ENCODE measurements around the gene TRPM1. TPM values are rescaled to one million over a fixed set of nuclear protein-coding genes. Genes with fewer than 3 reads are reported as not detected.

Gene TRPM1
- total RNA-seq, 6 donors from 2014 or later: not detected

- 50 to 67% methylated on average over 8 to 9 of the region's 13 CpGs for WGBS, 2 donors
- H3K4me3 ChIP-seq: no peak overlapping the region
- H3K36me3 ChIP-seq: no peaks in the 10 kb centered on the region
- no peak overlapping the region for H3K27ac ChIP-seq
- no peaks in the 10 kb centered on the region for H3K9me3 ChIP-seq
- TF ChIP-seq EP300 (IDR thresholded peaks at IDR 0.05): no peak
- no peak for TF ChIP-seq CTCF (IDR thresholded peaks at IDR 0.05)
- TF ChIP-seq POLR2AphosphoS5 (IDR thresholded peaks at IDR 0.05): no peak
- no peak for TF ChIP-seq POLR2A (IDR thresholded peaks at IDR 0.05)
- no peaks in the 10 kb centered on the region for H3K4me1 ChIP-seq
- DNase-seq (no peak), ATAC-seq (ENCODE audit: low FRiP score in 2 of 2) (no peak)
- H3K27me3 ChIP-seq: no peaks in the 10 kb centered on the region
Measured at GRCh38 chr15:31148297-31149087, 47.0 kb upstream of the TRPM1 start.

DNA sequence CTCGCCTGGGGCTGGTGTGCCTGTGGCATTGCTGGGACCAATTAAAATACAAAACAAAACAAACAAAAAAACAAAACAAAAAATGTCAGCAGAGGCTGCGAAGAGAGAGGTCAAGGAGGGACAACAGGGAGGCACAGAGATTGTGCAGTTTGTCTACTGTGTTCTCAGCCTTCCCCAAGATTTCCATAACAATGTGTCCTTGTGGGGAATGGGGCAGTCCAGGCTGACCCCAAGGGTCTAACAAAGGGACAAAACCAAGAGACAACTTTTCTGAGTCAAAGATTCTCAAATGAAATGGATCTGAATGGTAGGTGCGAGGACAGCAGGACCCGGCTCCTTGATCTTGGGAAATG, 46.4 kb upstream of the TRPM1 start:
- H3K9me3 ChIP-seq: no peaks in the 10 kb centered on the region
- H3K4me3 ChIP-seq: no peak overlapping the region
- 71 to 80% methylated on average over 4 of the region's 4 CpGs for WGBS, 2 donors
- H3K27ac ChIP-seq: no peak overlapping the region
- no peak for TF ChIP-seq CTCF (IDR thresholded peaks at IDR 0.05)
- no peak for TF ChIP-seq POLR2AphosphoS5 (IDR thresholded peaks at IDR 0.05)
- no peak for TF ChIP-seq EP300 (IDR thresholded peaks at IDR 0.05)
- no peak for TF ChIP-seq POLR2A (IDR thresholded peaks at IDR 0.05)
- ATAC-seq (ENCODE audit: low FRiP score in 2 of 2) (no peak), DNase-seq (no peak)
- no peaks in the 10 kb centered on the region for H3K36me3 ChIP-seq
- no peaks in the 10 kb centered on the region for H3K27me3 ChIP-seq
- H3K4me1 ChIP-seq: no peaks in the 10 kb centered on the region

DNA sequence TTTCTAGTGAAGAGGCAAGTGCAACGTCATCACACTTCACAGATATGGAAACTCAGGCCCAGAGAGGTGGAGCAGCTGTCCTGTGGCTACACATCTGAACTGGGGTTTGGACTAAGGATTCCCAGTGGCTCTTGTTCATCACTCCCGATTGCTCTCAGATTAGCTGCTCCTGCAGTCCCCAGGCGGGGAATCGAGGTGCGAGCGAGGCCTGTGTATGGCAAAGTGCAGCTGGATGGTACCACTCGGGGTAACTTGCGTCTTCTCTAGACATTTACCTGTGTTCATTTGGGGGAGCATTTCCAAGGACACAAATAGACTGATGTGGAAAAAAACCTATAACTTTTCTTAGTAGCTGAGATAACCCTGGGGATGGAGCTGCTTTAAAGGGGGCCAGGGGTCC, 45.9 kb upstream of the TRPM1 start:
- no peaks in the 10 kb centered on the region for H3K9me3 ChIP-seq
- no peak for DNase-seq

GRCh38 chr15:31145271-31145911, 43.9 kb upstream of the TRPM1 start:
- no peak overlapping the region for H3K4me3 ChIP-seq
- ATAC-seq (ENCODE audit: low FRiP score in 2 of 2) (no peak), DNase-seq (no peak)
- no peaks in the 10 kb centered on the region for H3K4me1 ChIP-seq
- no peak overlapping the region for H3K27ac ChIP-seq
- H3K27me3 ChIP-seq: no peaks in the 10 kb centered on the region
- no peaks in the 10 kb centered on the region for H3K9me3 ChIP-seq
- TF ChIP-seq EP300 (IDR thresholded peaks at IDR 0.05) (no peak), POLR2A (IDR thresholded peaks at IDR 0.05) (no peak), CTCF (IDR thresholded peaks at IDR 0.05) (no peak), POLR2AphosphoS5 (IDR thresholded peaks at IDR 0.05) (no peak)
- no peaks in the 10 kb centered on the region for H3K36me3 ChIP-seq
- WGBS, 2 donors: 85 to 92% methylated on average over 7 of the region's 7 CpGs

More for the DNA sequence above, 45.9 kb upstream of the TRPM1 start:
- H3K4me1 ChIP-seq: no peaks in the 10 kb centered on the region
- 81 to 96% methylated on average over 4 to 8 of the region's 8 CpGs for WGBS, 2 donors
- no peak for TF ChIP-seq POLR2A (IDR thresholded peaks at IDR 0.05)
- no peak for TF ChIP-seq POLR2AphosphoS5 (IDR thresholded peaks at IDR 0.05)
- no peak for TF ChIP-seq EP300 (IDR thresholded peaks at IDR 0.05)
- TF ChIP-seq CTCF (IDR thresholded peaks at IDR 0.05): no peak
- H3K27me3 ChIP-seq: no peaks in the 10 kb centered on the region
- no peak for ATAC-seq (ENCODE audit: low FRiP score in 2 of 2)
- H3K4me3 ChIP-seq: no peak overlapping the region
- no peak overlapping the region for H3K27ac ChIP-seq
- H3K36me3 ChIP-seq: no peaks in the 10 kb centered on the region
